ENCODE results near the gene PHF12. TPM values are rescaled to one million over a fixed set of nuclear protein-coding genes. Genes with fewer than 3 reads are reported as not detected.

The PHF12 gene
- total RNA-seq, 1 experiment from 2014 or later, result 37.6 TPM

DNA sequence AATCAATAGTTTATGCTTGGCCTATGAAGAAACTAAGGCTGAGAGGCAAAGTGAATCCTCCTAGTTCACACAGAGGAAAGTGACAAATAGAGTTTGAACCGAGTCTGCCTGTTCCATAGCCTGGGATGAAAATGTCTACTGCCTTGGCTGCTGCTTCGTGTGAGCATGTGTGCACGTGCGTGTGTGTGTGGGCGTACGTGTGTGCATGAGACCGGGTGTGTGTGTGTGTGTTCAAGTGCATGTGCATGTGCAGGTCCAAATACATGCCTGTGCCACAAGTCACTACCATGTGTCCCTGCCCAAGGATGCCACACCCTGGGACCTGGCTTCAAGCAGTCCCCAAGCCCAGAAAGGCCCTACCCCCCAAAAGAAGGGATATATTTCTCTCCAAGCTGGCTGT, 40.9 kb upstream of the PHF12 start:
- TF ChIP-seq, protein P1, sequence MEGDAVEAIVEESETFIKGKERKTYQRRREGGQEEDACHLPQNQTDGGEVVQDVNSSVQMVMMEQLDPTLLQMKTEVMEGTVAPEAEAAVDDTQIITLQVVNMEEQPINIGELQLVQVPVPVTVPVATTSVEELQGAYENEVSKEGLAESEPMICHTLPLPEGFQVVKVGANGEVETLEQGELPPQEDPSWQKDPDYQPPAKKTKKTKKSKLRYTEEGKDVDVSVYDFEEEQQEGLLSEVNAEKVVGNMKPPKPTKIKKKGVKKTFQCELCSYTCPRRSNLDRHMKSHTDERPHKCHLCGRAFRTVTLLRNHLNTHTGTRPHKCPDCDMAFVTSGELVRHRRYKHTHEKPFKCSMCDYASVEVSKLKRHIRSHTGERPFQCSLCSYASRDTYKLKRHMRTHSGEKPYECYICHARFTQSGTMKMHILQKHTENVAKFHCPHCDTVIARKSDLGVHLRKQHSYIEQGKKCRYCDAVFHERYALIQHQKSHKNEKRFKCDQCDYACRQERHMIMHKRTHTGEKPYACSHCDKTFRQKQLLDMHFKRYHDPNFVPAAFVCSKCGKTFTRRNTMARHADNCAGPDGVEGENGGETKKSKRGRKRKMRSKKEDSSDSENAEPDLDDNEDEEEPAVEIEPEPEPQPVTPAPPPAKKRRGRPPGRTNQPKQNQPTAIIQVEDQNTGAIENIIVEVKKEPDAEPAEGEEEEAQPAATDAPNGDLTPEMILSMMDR (IDR thresholded peaks at IDR 0.05; ENCODE audit: unreplicated experiment), result no peak
- Mint-ChIP-seq H3K27me3 (ENCODE audit: insufficient read depth, unreplicated experiment) (peaks cover 20% of the 10 kb centered on the region), H3K9me3 (ENCODE audit: unreplicated experiment) (no peaks in the 10 kb centered on the region), H3K4me3 (ENCODE audit: unreplicated experiment) (no peak overlapping the region), H3K27ac (ENCODE audit: low read depth, unreplicated experiment) (no peak overlapping the region), H3K36me3 (ENCODE audit: insufficient read depth, unreplicated experiment) (no peaks in the 10 kb centered on the region), H3K4me1 (ENCODE audit: insufficient read depth, unreplicated experiment) (peaks cover 9% of the 10 kb centered on the region)
- ChIA-PET CTCF (no interaction called here), POLR2A (no interaction called here)
- no peak for DNase-seq (ENCODE audit: unreplicated experiment)
- no TSS peak for BruUV-seq (replicated peaks)
- intact Hi-C loops (cut with micrococcal nuclease), result no loop called here

DNA sequence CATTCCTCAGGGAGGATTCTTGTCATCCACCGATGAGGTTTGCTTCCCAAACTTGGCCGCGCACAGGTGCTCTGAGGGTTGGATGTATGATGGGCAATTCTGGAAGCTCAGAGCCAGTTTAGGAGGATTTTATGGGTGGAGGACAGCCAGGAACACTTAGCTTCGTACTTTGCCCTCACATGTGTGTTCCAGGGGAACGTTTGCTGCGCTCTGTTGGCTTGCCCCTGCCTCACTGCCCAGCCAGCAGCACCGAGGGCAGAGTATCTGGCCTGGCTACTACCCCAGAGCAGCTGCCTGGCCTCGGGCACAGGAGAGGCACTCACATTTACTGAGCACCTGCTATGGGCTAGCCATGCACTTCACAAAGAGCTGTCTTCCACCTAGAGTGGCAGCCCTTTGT, 40.5 kb upstream of the PHF12 start:
- H3K36me3 Mint-ChIP-seq (ENCODE audit: insufficient read depth, unreplicated experiment), result no peaks in the 10 kb centered on the region
- CTCF ChIA-PET, result interaction anchor here (0.6 kb wide), 1 partner anchor 388 kb away, joined by 3 read pairs; no protein-coding TSS in a partner anchor
- TF ChIP-seq, protein P1 (IDR thresholded peaks at IDR 0.05; ENCODE audit: unreplicated experiment), result no peak

DNA sequence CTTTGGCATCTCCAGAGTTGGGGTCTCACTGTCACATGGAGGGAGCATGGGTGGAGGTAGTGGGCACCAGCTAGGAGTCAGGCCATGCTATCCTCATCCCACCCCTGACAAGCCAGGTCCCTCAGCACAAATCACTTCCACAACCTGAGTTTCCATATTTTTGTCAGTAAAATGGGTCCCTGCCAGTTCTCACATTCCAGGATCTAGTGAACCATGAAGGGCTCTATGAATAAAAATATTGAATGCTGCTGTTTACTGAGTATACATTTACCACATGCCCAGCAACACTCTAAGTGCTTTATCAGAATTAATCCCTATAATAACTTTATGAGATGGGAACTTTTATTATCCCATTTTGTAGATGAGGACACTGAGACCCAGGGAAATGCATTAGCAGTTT, 37.7 kb upstream of the PHF12 start:
- POLR2A ChIA-PET, result no interaction called here
- CTCF ChIA-PET, result no interaction called here
- no peak overlapping the region for H3K27ac Mint-ChIP-seq (ENCODE audit: low read depth, unreplicated experiment)
- TF ChIP-seq, protein P1 (IDR thresholded peaks at IDR 0.05; ENCODE audit: unreplicated experiment), result no peak
- no peak for DNase-seq (ENCODE audit: unreplicated experiment)
- peaks cover 11% of the 10 kb centered on the region for H3K27me3 Mint-ChIP-seq (ENCODE audit: insufficient read depth, unreplicated experiment)
- no TSS peak for BruUV-seq (replicated peaks)
- no peaks in the 10 kb centered on the region for H3K36me3 Mint-ChIP-seq (ENCODE audit: insufficient read depth, unreplicated experiment)
- intact Hi-C loops (cut with micrococcal nuclease), result no loop called here
- H3K4me1 Mint-ChIP-seq (ENCODE audit: insufficient read depth, unreplicated experiment), result no peaks in the 10 kb centered on the region
- no peak overlapping the region for H3K4me3 Mint-ChIP-seq (ENCODE audit: unreplicated experiment)
- H3K9me3 Mint-ChIP-seq (ENCODE audit: unreplicated experiment), result no peaks in the 10 kb centered on the region

More for the DNA sequence above, 40.5 kb upstream of the PHF12 start:
- Mint-ChIP-seq H3K9me3 (ENCODE audit: unreplicated experiment) (no peaks in the 10 kb centered on the region), H3K4me1 (ENCODE audit: insufficient read depth, unreplicated experiment) (peaks cover 7% of the 10 kb centered on the region), H3K27ac (ENCODE audit: low read depth, unreplicated experiment) (no peak overlapping the region), H3K27me3 (ENCODE audit: insufficient read depth, unreplicated experiment) (peaks cover 16% of the 10 kb centered on the region), H3K4me3 (ENCODE audit: unreplicated experiment) (no peak overlapping the region)
- no peak for DNase-seq (ENCODE audit: unreplicated experiment)
- no TSS peak for BruUV-seq (replicated peaks)
- POLR2A ChIA-PET, result no interaction called here
- intact Hi-C loops (cut with micrococcal nuclease), result no loop called here

DNA sequence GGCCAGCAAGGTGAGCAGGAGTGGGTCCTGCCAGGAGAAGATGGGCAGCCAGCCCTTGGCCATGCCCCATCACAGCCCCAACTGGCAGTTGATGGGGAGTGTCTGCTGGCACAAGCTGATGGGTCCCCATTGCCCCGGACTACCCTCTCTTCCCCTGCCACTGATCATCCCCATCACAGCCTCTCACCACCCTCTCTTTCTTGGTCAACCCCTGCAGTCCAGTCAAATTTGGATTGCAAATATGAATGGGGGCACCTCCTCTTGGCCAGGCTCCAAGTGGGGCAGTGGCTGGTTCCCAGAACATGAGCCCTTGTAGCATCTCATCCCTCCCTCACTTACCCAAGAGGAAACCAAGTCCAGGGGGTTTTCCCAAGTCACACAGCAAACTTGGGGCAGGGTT, 37.2 kb upstream of the PHF12 start:
- no peaks in the 10 kb centered on the region for H3K36me3 Mint-ChIP-seq (ENCODE audit: insufficient read depth, unreplicated experiment)
- no peak overlapping the region for H3K27ac Mint-ChIP-seq (ENCODE audit: low read depth, unreplicated experiment)
- BruUV-seq (replicated peaks), result no TSS peak
- H3K4me3 Mint-ChIP-seq (ENCODE audit: unreplicated experiment), result no peak overlapping the region
- intact Hi-C loops (cut with micrococcal nuclease), result no loop called here
- DNase-seq (ENCODE audit: unreplicated experiment), result no peak
- TF ChIP-seq, protein P1 (IDR thresholded peaks at IDR 0.05; ENCODE audit: unreplicated experiment), result no peak
- CTCF ChIA-PET, result no interaction called here
- no peaks in the 10 kb centered on the region for H3K4me1 Mint-ChIP-seq (ENCODE audit: insufficient read depth, unreplicated experiment)
- peaks cover 11% of the 10 kb centered on the region for H3K27me3 Mint-ChIP-seq (ENCODE audit: insufficient read depth, unreplicated experiment)
- POLR2A ChIA-PET, result no interaction called here
- no peaks in the 10 kb centered on the region for H3K9me3 Mint-ChIP-seq (ENCODE audit: unreplicated experiment)

Measured in MCF 10A (cell line).